Measurements from ENCODE around the gene TAPBP. TPM values are rescaled to one million over a fixed set of nuclear protein-coding genes. Genes with fewer than 3 reads are reported as not detected.

Gene TAPBP
- total RNA-seq, 4 donors from 2014 or later = 73.4 to 324 (median 204) TPM

GRCh38 chr6:33295621-33296369 lies 18.1 kb downstream of the TAPBP start:
- H3K27me3 ChIP-seq = no peaks in the 10 kb centered on the region
- DNase-seq = no peak
- H3K4me1 ChIP-seq = peaks cover 0 to 21% (median 6%) of the 10 kb centered on the region in 4 donors
- H3K27ac ChIP-seq = no peak overlapping the region
- no peak overlapping the region for H3K4me3 ChIP-seq
- TF ChIP-seq POLR2A (IDR thresholded peaks at IDR 0.05) (no peak), CTCF (IDR thresholded peaks at IDR 0.05) (no peak)
- no peaks in the 10 kb centered on the region for H3K9me3 ChIP-seq
- H3K36me3 ChIP-seq = peaks cover 0 to 42% (median 0%) of the 10 kb centered on the region in 3 donors

- no peak for TF ChIP-seq POLR2A (IDR thresholded peaks at IDR 0.05)
- no peak for TF ChIP-seq CTCF (IDR thresholded peaks at IDR 0.05)
- Histone ChIP-seq H3K9me3 (no peaks in the 10 kb centered on the region), H3K4me1 (peaks cover 5 to 20% (median 9%) of the 10 kb centered on the region in 4 donors), H3K27me3 (no peaks in the 10 kb centered on the region), H3K27ac (no peak overlapping the region), H3K4me3 (no peak overlapping the region), H3K36me3 (peaks cover 0 to 42% (median 0%) of the 10 kb centered on the region in 3 donors)
- DNase-seq = no peak
These were observed 19.6 kb downstream of the TAPBP start for GRCh38 chr6:33294086-33294823.

GRCh38 chr6:33292996-33293682 lies 20.7 kb downstream of the TAPBP start:
- TF ChIP-seq POLR2A (IDR thresholded peaks at IDR 0.05) = no peak
- TF ChIP-seq CTCF (IDR thresholded peaks at IDR 0.05) = no peak
- Histone ChIP-seq H3K36me3 (peaks cover 0 to 42% (median 0%) of the 10 kb centered on the region in 3 donors), H3K9me3 (no peaks in the 10 kb centered on the region), H3K4me1 (peaks cover 5 to 25% (median 14%) of the 10 kb centered on the region in 4 donors), H3K27me3 (no peaks in the 10 kb centered on the region), H3K27ac (no peak overlapping the region), H3K4me3 (no peak overlapping the region)
- no peak for DNase-seq

- DNase-seq = no peak
- Histone ChIP-seq H3K27ac (no peak overlapping the region), H3K4me3 (peak overlapping the region in 2 of 4 donors; percentile 73 to 86), H3K4me1 (peaks cover 5 to 20% (median 11%) of the 10 kb centered on the region in 4 donors), H3K36me3 (peaks cover 0 to 56% (median 0%) of the 10 kb centered on the region in 3 donors), H3K27me3 (no peaks in the 10 kb centered on the region), H3K9me3 (no peaks in the 10 kb centered on the region)
- TF ChIP-seq CTCF (IDR thresholded peaks at IDR 0.05) (no peak), POLR2A (IDR thresholded peaks at IDR 0.05) (no peak)
These were observed 23.4 kb downstream of the TAPBP start for GRCh38 chr6:33290459-33290858.

- Histone ChIP-seq H3K36me3 (peaks cover 0 to 56% (median 0%) of the 10 kb centered on the region in 3 donors), H3K4me1 (peaks cover 5 to 20% (median 11%) of the 10 kb centered on the region in 4 donors), H3K27me3 (no peaks in the 10 kb centered on the region), H3K27ac (peak overlapping the region; percentile 60 to 80 (median 69)), H3K4me3 (peak overlapping the region; percentile 66 to 86 (median 70)), H3K9me3 (no peaks in the 10 kb centered on the region)
- TF ChIP-seq POLR2A (IDR thresholded peaks at IDR 0.05) (no peak), CTCF (IDR thresholded peaks at IDR 0.05) (no peak)
- DNase-seq = no peak
These were observed 24.0 kb downstream of the TAPBP start for GRCh38 chr6:33289784-33290315.

Data from Peyer's patch (tissue), 4 donors.